Measurements from ENCODE around the gene UNC5B.

- TF ChIP-seq POLR2A (IDR thresholded peaks at IDR 0.05; ENCODE audit: low read depth, low read length) (no peak), POLR2AphosphoS5 (IDR thresholded peaks at IDR 0.05; ENCODE audit: low read depth, low read length) (no peak)
Measured at GRCh38 chr10:71291528-71291900, 79.1 kb downstream of the UNC5B start.
